GM12872 (cell line): ENCODE measurements around the gene ADSS1.

ENCODE experiments used
- TF ChIP-seq, protein P1 (sequence below): IDR thresholded peaks from 3 replicates; pipeline ENCODE4 v1.5.1; 2011; ENCODE audit warnings: low read depth, mild to moderate bottlenecking, low read length, moderate library complexity; ENCODE audit not compliant: insufficient read depth

Gene ADSS1

DNA sequence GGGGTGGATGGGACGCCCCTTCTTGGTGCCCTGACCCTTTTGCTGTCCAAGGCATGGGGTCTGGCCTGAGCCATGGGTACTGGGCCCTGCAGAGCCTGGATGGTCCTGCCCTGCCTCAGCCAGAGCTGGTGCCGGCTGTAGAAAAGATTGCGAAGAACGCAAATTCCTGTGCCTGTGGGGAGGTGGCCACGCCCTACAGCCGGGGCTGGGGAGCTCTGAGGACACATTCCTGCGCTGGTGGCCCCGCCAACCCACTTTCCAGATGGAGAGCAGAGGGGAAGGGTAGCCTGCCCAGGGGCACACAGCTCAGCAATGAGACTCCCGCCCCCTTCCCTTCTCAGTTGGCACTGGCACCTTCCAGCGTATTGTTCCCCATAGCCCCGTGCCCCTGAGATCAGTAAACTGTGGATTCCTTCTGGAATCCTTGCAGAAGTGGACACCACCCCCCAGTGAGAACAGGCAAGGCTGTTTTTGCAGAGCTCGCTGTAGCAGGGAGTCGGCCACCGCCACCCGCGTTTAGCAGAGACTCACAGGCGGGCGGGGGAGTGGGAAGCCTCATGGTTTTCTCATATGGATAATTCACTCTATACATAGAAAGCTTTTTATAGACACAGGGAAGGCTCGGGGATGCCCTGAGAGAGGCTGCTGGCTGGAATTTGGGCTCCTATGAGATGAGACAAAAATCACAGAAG lies 26.0 kb upstream of the ADSS1 start:
- TF ChIP-seq, protein P1, sequence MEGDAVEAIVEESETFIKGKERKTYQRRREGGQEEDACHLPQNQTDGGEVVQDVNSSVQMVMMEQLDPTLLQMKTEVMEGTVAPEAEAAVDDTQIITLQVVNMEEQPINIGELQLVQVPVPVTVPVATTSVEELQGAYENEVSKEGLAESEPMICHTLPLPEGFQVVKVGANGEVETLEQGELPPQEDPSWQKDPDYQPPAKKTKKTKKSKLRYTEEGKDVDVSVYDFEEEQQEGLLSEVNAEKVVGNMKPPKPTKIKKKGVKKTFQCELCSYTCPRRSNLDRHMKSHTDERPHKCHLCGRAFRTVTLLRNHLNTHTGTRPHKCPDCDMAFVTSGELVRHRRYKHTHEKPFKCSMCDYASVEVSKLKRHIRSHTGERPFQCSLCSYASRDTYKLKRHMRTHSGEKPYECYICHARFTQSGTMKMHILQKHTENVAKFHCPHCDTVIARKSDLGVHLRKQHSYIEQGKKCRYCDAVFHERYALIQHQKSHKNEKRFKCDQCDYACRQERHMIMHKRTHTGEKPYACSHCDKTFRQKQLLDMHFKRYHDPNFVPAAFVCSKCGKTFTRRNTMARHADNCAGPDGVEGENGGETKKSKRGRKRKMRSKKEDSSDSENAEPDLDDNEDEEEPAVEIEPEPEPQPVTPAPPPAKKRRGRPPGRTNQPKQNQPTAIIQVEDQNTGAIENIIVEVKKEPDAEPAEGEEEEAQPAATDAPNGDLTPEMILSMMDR: no peak

DNA sequence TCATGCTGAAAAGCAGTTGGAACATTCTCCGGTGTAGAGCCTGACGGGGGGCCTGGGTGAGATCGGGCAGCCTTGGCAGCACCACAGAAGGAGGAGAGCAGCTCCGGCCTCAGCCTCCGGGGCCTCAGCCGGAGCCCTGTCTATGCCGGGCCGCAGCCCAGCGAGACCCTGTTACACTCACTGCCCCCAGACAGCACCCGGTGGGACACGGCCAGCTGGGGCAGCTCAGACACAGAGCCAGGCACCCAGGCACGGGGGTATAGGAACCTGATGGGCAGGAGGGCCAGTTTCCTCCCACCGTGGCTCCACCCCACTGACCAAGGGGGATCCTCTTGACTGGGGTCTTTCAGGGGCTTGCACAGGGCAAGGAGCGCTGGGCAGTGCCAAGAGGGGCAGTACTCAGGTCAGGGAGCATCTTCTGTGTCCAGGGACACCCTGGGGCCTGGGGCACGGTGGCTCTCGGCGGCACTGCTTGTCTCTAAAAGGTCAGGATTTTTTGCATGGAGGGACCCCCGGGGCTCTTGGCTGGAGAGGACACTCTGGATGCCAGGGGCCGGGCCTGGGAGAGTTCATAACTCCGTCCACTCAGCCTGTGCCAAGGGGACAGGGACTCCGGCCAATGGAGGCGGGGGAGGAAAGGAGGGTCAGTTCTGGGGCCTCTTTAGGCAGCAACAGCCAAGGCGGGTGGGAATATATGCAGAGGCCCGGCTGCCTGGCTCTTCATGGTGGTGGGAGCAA lies 25.2 kb upstream of the ADSS1 start:
- TF ChIP-seq, protein P1: no peak

DNA sequence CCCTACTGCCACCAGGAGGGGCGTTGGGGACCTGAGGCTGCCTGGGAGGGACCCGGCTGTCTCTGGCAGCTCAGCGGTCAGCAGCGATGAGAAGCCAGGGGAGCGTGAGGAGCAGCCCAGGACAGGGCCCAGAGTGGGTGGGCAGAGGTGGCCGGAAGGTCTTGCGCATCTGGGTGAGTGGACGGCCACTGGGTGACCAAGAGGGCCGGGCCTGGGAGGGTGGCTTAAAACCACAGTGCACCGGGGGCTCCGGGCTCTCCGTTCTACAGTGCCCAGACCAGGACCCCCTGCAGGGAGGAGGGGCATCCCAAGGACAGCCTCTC lies 24.6 kb upstream of the ADSS1 start:
- TF ChIP-seq, protein P1: no peak

DNA sequence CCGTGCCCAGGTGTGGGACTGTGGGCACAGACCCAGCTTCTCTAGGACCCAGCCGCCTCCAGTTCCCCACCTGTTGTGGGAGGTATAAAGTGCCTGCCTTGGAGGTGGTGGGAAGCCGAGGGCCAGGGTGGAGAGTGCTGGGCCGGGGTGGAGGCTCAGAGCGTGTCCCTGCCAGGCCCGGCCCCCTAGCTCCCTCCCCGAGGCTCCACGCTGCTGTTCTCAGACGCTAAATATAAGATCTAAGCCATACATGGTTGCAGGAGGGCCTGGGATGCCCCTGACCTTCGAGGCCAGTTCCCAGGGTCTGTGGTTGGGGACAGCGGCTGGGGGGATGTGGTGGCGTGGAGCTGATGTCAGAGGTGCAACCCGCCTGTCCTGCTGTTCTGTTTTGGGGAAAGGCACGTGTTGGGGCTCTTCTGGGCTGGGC lies 23.8 kb upstream of the ADSS1 start:
- TF ChIP-seq, protein P1: no peak

DNA sequence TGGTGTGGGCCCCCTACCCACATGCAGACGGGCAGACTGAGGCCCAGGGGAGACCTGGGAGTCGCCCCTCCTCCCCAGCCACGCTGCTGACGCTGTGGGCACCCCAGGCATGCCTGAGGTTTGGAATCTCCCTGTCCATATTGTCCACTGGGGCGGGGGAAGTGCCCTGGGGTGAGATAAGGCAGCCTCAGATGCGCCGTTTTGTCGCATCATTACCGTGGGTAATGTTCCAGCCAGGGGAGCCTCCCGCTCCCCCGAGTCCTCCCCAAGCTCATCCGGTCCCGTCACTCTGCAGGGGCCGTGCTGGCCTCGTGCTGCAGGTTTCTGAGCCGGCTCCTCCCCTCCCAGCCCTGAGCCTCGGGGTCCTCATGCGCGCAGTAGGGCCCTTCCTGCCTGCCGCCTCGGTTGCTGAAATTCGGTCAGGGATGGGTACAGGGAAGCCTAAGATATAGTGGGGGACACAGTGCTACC lies 23.2 kb upstream of the ADSS1 start:
- TF ChIP-seq, protein P1: no peak

DNA sequence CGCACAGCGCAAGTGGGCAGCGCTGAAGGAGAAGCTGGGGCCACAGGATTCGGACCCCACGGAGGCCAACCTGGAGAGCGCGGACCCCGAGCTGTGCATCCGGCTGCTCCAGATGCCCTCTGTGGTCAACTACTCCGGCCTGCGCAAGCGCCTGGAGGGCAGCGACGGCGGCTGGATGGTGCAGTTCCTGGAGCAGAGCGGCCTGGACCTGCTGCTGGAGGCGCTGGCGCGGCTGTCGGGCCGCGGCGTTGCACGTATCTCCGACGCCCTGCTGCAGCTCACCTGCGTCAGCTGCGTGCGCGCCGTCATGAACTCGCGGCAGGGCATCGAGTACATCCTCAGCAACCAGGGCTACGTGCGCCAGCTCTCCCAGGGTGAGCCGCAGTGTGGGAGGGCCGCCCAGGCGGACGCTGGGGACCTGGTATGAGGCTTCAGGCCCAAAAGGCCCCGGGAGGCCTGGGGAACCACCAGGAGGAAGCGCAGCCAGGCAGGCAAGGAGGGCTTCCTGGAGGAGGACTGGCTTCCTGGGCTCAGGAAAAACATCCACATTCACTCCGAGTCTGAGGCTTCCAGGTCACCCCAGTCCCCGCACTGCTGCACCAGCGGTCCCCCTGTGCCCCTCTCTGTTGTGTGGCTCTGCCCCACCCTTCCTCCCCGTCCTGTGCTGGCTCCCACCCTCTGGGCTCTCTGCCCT lies 22.5 kb upstream of the ADSS1 start:
- TF ChIP-seq, protein P1: no peak

DNA sequence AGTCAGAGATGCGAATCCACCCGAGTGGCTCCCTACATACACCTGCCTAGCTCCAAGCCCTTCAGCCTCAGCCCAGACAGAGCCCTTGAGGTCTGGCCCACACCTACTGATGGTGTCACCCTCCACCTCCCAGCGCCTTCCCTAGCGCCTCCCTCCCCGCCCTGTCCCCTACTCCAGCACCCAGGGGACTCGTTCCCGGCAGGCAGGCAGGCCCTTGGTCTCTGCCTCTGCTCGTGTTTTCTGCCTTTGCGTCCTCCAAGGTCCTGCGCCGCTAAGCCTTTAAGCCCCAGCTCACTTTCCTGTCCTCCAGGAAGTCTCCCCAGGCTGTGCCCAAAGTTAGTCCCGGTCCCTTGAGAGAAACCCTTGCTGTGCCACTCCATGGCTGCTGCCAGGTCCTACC lies 21.9 kb upstream of the ADSS1 start:
- TF ChIP-seq, protein P1: no peak
